Pancreas (tissue), 10 donors: ENCODE data around the gene TRIM75. TPM values are rescaled to one million over a fixed set of nuclear protein-coding genes. Genes with fewer than 3 reads are reported as not detected.
"Not testable (repeated sequence)": the region's sequence is repeated elsewhere in the genome, so short reads cannot be mapped to it uniquely, and the experiment has no call there.

Experiments
- ATAC-seq, 4 donors: fragments of 200-7000 bp; cut with Tn5 transposase; one replicate each; pipeline versions ENCODE4 v1.8.0 to v1.9.1; 2020; ENCODE audit warnings: mild to moderate bottlenecking in 4 of 4, moderate library complexity in 4 of 4
- DNase-seq, 6 donors: peaks; one replicate each; pipeline ENCODE4 v3.0.0-alpha.2; 2020
- FAIRE-seq: peaks from 2 replicates; lab custom pipeline; 2012; peaks lifted over from hg19 to GRCh38; lab: Jason Lieb, UNC
- H3K27ac ChIP-seq, 4 donors: fragments of 200-600 bp; sonication (generic); 1 replicate in 3 of 4; 2 replicates in 1 of 4; pipeline versions ENCODE4 v1.5.0 to v1.8.0; 2020
- H3K27me3 ChIP-seq, 4 donors: fragments of 200-600 bp; one replicate each; pipeline ENCODE4 v1.8.0; 2021
- H3K36me3 ChIP-seq, 3 donors: fragments of 200-600 bp; sonication (generic) in 1 of 3; one replicate each; pipeline versions ENCODE4 v1.5.0 to v1.8.0; 2020 to 2021
- H3K4me1 ChIP-seq, 3 donors: fragments of 200-600 bp; one replicate each; pipeline ENCODE4 v1.8.0; 2021
- H3K4me3 ChIP-seq, 4 donors: fragments of 200-600 bp; sonication (generic) in 2 of 4; one replicate each; pipeline versions ENCODE4 v1.5.0 to v1.8.0; 2020 to 2021
- H3K9me3 ChIP-seq, 4 donors: fragments of 200-600 bp; one replicate each; pipeline ENCODE4 v1.8.0; 2021
- CTCF ChIP-seq, 4 donors: fragments of 200-600 bp; sonication (generic) in 3 of 4; IDR thresholded peaks; one replicate each; pipeline versions ENCODE4 v1.5.0 to v1.8.0; 2021; ENCODE audit warnings: antibody characterized with exemption in 4 of 4
- WGBS, 2 donors: extraction: QIAGEN DNeasy Blood & Tissue Kit; methylation state at CpG; one replicate each; pipeline ENCODE4 v1.1.7; 2013; 5-methylcytosine and 5-hydroxymethylcytosine counted together
- intact Hi-C, 3 donors: fragments of 100-400 bp; cut with DNase I; formaldehyde crosslinking; loops; one replicate each; pipeline versions ENCODE4 v1.11.1 to v1.14.2; 2022
- polyA plus RNA-seq, 2 donors: library from polyadenylated mRNA; stranded (reverse); fragments of 200-250 nt; gene quantifications; one replicate each; pipeline ENCODE4 v1.2.3, GENCODE V29; 2013
- total RNA-seq, 6 donors: library from RNA; stranded (reverse); fragmentation: NEBNext Ultra II Directional in 4 of 6; extraction: Animal tissue kit (Norgen Biotek cat#: 25700) in 4 of 6; gene quantifications; one replicate each; pipeline versions ENCODE4 v1.2.1 to v1.2.4, GENCODE V29; 2021 to 2023
- donor health status: healthy with polysubstance abuse.
- donor health status: DM: no; HTN: no; CAD: no; lungs with moderate emphysema.
- donor health status: DM: no; HTN: no; CAD: no.
- donor health status: control.
- donor health status: control.
- donor health status: Bipolar disorder and iron deficiency.
- donor health status: DM: yes; HTN: yes; CAD: no.
- donor health status: DM: no; HTN: no; CAD: no.
- donor health status: DM: no; HTN: no; CAD: no.
- donor health status: DM: yes; HTN: yes; CAD: no.

The TRIM75 gene
- total and polyA plus RNA-seq, 8 donors: not detected

- TF ChIP-seq CTCF (IDR thresholded peaks at IDR 0.05): no peak
- 55 to 88% methylated on average over 2 of the region's 2 CpGs for WGBS, 2 donors
- Histone ChIP-seq H3K36me3 (no peaks in the 10 kb centered on the region), H3K4me3 (no peak overlapping the region), H3K27ac (no peak overlapping the region), H3K9me3 (no peaks in the 10 kb centered on the region), H3K4me1 (no peaks in the 10 kb centered on the region), H3K27me3 (no peaks in the 10 kb centered on the region)
- intact Hi-C loops: no loop called here
- ATAC-seq (no peak), DNase-seq (no peak), FAIRE-seq (no peak)
These were observed 43.2 kb upstream of the TRIM75 start for GRCh38 chr4:165010487-165010886.

- 69 to 81% methylated on average over 8 of the region's 8 CpGs for WGBS, 2 donors
- ATAC-seq (no peak), FAIRE-seq (no peak), DNase-seq (no peak)
- intact Hi-C loops: no loop called here
- no peak overlapping the region for H3K4me3 ChIP-seq
- no peak overlapping the region for H3K27ac ChIP-seq
- H3K4me1 ChIP-seq: no peaks in the 10 kb centered on the region
- no peaks in the 10 kb centered on the region for H3K27me3 ChIP-seq
- TF ChIP-seq CTCF (IDR thresholded peaks at IDR 0.05): no peak
- no peaks in the 10 kb centered on the region for H3K9me3 ChIP-seq
- no peaks in the 10 kb centered on the region for H3K36me3 ChIP-seq
These were observed 42.7 kb upstream of the TRIM75 start for GRCh38 chr4:165010991-165011390.

- ATAC-seq (no peak), FAIRE-seq (no peak), DNase-seq (no peak)
- no peaks in the 10 kb centered on the region for H3K9me3 ChIP-seq
- H3K27me3 ChIP-seq: no peaks in the 10 kb centered on the region
- TF ChIP-seq CTCF (IDR thresholded peaks at IDR 0.05): no peak
- no peak overlapping the region for H3K27ac ChIP-seq
- no peaks in the 10 kb centered on the region for H3K4me1 ChIP-seq
- WGBS, 2 donors: 73 to 82% methylated on average over 5 of the region's 5 CpGs
- intact Hi-C loops: no loop called here
- H3K36me3 ChIP-seq: no peaks in the 10 kb centered on the region
- H3K4me3 ChIP-seq: no peak overlapping the region
These were observed 42.3 kb upstream of the TRIM75 start for GRCh38 chr4:165011403-165011802.

GRCh38 chr4:165013691-165014090, 40.0 kb upstream of the TRIM75 start:
- no peak for TF ChIP-seq CTCF (IDR thresholded peaks at IDR 0.05)
- FAIRE-seq: no peak

GRCh38 chr4:165016971-165017370, 36.7 kb upstream of the TRIM75 start:
- H3K36me3 ChIP-seq: no peaks in the 10 kb centered on the region
- H3K4me3 ChIP-seq: no peak overlapping the region
- FAIRE-seq (no peak), DNase-seq (no peak), ATAC-seq (no peak)
- TF ChIP-seq CTCF (IDR thresholded peaks at IDR 0.05): no peak
- H3K27me3 ChIP-seq: no peaks in the 10 kb centered on the region
- no peak overlapping the region for H3K27ac ChIP-seq
- H3K4me1 ChIP-seq: no peaks in the 10 kb centered on the region
- WGBS, 2 donors: 32 to 52% methylated on average over 5 of the region's 5 CpGs
- H3K9me3 ChIP-seq: no peaks in the 10 kb centered on the region
- intact Hi-C loops: no loop called here

More at GRCh38 chr4:165013691-165014090, 40.0 kb upstream of the TRIM75 start:
- no peak overlapping the region for H3K4me3 ChIP-seq
- no peaks in the 10 kb centered on the region for H3K9me3 ChIP-seq
- no peaks in the 10 kb centered on the region for H3K27me3 ChIP-seq
- no peaks in the 10 kb centered on the region for H3K36me3 ChIP-seq
- intact Hi-C loops: no loop called here
- DNase-seq: no peak
- H3K4me1 ChIP-seq: no peaks in the 10 kb centered on the region
- H3K27ac ChIP-seq: no peak overlapping the region
- ATAC-seq: no peak

GRCh38 chr4:165019995-165020394, 33.7 kb upstream of the TRIM75 start:
- H3K27ac ChIP-seq, intact Hi-C loops, ATAC-seq, FAIRE-seq, DNase-seq, H3K4me1 ChIP-seq, H3K27me3 ChIP-seq, H3K4me3 ChIP-seq, H3K36me3 ChIP-seq, H3K9me3 ChIP-seq: not testable (repeated sequence)
- WGBS, 2 donors: 90 to 91% methylated on average over 9 to 30 of the region's 30 CpGs

- intact Hi-C loops, DNase-seq, H3K27ac ChIP-seq, ATAC-seq, H3K4me3 ChIP-seq, H3K27me3 ChIP-seq, H3K9me3 ChIP-seq, H3K4me1 ChIP-seq, H3K36me3 ChIP-seq, FAIRE-seq: not testable (repeated sequence)
- WGBS, 2 donors: 80 to 88% methylated on average over 8 of the region's 8 CpGs
These were observed 27.9 kb upstream of the TRIM75 start for GRCh38 chr4:165025782-165026181.
